ENCODE data around the gene EYA4.

DNA sequence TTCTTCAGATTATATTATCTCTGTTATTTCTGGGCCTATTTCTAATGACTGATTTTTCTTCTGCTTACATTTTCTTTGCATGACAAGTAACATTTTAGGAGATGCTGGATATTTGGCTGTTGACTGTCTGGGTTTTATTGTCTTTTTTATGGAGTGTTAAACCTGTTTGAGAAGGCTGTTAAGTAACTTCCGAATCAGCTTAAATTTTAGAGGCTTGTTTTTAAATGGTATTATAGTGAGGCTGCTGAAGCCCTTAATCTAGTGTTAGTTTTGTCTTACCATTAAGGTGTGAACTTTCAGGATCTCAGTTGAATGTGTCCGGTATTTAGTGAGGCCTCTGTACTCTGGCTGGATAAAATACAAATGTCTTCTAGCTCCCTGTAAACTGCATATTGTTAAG lies 109.8 kb downstream of the EYA4 start:
- no peak for TF ChIP-seq CTCF (conservative IDR thresholded peaks at IDR 0.05; ENCODE audit: low read length)
- no peak for TF ChIP-seq EZH2phosphoT487 (IDR thresholded peaks at IDR 0.05; ENCODE audit: borderline replicate concordance)
